Endothelial cell of hepatic sinusoid (primary cell): ENCODE data around the gene TSPOAP1.

Experiments
- in situ Hi-C: cut with HindIII; loops from 2 replicates; pipeline ENCODE4 v1.10.0; 2017; ENCODE audit warnings: low sequenced_read_pairs

Gene TSPOAP1

DNA sequence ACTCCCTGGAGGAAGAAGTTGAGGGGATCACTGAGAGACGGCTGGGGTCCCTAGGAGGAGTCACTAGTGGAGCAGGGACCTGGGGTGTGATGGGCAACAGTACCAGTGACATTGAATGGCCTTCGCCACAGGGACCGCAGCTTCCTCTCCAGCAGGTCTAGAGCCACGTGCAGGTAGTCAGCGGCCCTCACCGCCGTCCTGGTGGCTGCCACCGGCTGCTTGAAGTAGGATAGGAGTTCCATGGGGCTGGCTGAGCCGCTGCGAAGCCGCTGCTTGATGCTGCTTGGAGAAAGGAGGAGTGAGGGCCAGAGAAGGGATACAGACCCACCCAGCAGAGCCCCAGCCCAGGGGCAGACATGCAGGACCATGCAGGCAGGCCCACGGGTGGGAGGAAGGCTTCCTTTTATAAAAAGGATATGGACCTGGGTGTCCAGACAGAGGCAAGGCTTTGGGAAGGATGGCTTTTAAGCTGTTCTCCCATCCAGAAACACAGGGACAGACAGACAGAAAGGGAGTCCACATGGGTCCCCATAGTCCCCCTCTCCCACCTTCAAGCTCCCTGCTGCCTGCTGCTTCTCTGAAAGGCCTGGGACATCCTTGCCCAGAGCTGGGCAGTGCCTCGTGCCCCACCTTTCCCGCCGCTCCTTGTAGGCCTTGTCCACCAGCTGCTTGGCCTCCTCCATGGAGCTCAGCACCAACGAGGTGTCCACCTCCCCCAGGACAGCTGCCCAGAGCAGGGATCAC, 48.7 kb downstream of the TSPOAP1 start:
- in situ Hi-C loops = no loop called here

- in situ Hi-C loops = no loop called here
These were observed 49.4 kb downstream of the TSPOAP1 start for GRCh38 chr17:58279016-58279711.

- in situ Hi-C loops = no loop called here
These were observed 50.0 kb downstream of the TSPOAP1 start for GRCh38 chr17:58278661-58279015.

- in situ Hi-C loops = no loop called here
These were observed 50.6 kb downstream of the TSPOAP1 start for GRCh38 chr17:58277802-58278595.

- in situ Hi-C loops = no loop called here
These were observed 51.3 kb downstream of the TSPOAP1 start for GRCh38 chr17:58277107-58277801.

DNA sequence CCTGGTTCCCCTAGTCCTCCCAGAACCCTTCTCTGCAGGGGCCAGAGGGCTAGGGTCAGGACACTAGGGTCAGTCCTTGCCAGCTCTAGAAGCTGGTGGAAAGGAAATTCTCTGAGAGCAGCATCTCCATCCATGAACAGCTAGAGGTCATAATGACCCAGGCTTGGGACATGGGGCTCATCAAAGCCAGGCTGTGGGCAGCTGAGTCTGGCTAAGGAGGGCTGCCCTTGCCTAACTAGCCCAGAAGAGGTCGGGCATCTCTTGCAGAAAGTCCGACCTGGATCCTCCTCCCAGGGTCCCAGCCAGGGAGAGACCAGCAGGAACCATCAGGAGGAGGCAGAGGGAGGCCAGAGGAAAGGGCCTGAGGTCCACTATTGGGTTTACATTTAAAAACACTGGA, 52.2 kb downstream of the TSPOAP1 start:
- in situ Hi-C loops = no loop called here

GRCh38 chr17:58275417-58275816, 53.2 kb downstream of the TSPOAP1 start:
- in situ Hi-C loops = no loop called here

GRCh38 chr17:58273453-58274104, 55.0 kb downstream of the TSPOAP1 start:
- in situ Hi-C loops = no loop called here

- in situ Hi-C loops = no loop called here
These were observed 56.0 kb downstream of the TSPOAP1 start for GRCh38 chr17:58272367-58273280.

GRCh38 chr17:58271216-58271931, 57.2 kb downstream of the TSPOAP1 start:
- in situ Hi-C loops = no loop called here

DNA sequence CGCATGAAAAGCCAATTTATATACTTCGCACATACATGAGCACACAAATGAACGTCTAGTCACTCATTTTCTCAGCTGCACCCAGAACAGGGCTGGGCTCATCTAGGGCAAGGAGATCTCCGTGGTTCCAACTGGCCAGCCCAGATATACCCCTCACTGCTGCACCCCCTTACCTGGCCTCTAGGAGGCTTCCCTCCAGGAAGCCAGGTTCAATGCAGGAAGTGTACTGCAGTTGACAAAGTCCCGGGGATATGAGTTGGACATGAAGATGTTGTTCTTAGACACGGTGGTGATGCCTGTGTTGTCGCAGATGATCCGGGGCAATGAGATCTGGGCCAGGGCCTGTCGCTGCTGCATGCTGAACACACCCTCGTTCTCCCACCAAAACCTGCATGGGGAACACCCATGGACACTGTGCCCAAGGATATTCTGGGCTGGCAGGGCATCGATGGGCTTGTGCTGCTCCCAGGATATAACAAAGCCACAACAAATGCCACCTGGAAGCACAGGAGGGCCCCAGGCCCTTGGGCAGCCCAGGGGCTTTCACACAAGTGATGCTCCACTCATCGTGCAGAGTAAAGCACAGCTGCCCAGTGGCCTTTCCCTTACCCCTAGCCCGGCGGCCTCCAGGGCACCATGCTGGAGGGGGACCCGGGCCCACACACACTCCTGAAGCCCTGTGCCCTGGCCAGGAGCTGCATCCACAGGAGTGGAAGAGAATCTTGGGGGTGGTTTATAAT, 57.9 kb downstream of the TSPOAP1 start:
- in situ Hi-C loops = no loop called here

DNA sequence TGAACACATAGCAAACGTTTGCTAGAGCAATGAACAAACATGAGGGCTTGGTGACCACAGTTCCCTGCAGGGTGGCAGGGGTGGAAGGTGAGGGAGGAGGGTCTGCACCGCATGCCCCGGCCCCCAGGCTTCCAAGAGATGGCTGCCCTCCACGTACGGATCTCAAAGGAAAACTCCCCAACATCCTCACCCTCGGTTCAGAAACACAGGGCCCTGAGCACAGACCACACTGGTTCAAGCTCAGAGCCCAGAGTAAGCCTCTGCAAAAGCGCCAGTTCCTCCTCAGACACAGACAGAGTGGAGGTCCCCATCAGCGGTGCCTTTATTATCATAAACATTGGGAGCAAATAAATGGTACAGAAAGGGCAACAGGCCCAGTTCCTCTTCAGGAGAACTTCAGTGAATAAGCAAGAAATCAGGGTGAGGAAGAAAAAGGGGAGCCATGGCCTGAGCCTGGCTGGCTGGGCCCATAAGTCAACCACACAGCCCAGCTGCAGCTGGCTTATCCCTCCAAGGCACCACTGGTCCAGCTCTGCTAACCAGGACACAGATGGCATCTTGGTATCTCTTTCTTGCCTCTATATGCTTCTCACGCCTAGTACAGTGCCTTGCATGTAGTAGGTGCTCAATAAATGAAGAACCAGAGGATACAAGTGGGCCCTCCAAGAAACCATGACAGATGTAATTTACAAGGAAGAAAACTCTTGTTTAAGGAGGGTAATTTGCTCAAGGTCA, 58.9 kb downstream of the TSPOAP1 start:
- in situ Hi-C loops = no loop called here

DNA sequence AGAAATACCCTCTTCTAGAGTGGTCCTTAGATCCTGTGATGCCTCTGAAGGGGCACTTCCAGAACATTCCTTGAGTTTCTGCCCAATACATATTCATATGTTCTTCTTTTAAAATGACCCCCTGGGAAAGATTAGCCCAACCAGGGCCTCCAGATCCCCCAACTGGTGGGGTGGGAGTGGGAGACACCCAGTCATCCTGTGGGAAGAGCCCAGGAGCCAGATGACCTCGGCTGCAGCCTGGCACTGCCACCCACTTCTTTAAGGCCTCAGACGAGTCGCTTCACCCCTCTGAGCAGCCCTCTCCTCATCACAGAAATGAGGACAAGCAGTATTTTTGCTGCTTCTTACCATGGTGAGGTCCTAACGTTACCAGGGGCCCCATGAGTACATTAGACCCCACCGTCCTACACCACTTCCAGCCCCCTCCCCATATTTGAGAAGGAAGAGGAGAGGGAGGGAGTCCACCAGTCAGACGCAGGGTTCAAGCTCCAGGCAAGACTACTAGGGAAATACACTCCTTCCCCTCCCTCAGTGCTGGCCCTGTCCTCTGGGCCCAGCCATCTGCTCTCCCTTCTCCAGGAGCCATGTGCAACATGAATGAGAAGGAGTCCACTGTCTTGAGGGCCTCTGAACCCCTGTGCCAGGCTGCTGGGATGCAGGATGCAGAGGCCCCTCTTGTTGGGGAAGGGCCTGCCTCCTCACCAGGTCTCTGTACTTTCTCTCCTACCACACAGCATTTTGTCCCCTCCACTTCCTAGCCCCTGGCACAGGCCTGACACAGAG, 59.6 kb downstream of the TSPOAP1 start:
- in situ Hi-C loops = no loop called here

DNA sequence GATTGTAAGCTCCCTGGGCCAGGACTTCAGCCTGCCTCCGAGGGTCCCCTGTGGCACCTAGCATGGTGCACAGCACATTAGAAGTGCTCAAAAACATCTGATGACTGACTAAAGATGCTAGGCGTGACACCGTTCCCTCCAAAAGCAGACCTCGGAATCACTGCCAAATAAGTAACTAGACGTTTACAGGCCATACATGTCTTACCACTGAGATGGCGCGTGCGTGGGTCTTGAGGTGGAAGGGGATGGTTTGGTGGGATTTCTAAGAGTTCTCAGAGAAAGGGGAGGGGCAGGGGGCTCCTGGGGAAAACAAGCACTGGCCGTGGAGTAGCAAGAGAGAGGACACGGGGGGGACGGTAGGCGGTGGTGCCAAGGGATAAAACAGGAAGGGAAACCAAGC, 60.3 kb downstream of the TSPOAP1 start:
- in situ Hi-C loops = no loop called here

- in situ Hi-C loops = no loop called here
These were observed 61.0 kb downstream of the TSPOAP1 start for GRCh38 chr17:58267347-58268324.
